ENCODE results near the gene P2RY13.

Gene P2RY13

DNA sequence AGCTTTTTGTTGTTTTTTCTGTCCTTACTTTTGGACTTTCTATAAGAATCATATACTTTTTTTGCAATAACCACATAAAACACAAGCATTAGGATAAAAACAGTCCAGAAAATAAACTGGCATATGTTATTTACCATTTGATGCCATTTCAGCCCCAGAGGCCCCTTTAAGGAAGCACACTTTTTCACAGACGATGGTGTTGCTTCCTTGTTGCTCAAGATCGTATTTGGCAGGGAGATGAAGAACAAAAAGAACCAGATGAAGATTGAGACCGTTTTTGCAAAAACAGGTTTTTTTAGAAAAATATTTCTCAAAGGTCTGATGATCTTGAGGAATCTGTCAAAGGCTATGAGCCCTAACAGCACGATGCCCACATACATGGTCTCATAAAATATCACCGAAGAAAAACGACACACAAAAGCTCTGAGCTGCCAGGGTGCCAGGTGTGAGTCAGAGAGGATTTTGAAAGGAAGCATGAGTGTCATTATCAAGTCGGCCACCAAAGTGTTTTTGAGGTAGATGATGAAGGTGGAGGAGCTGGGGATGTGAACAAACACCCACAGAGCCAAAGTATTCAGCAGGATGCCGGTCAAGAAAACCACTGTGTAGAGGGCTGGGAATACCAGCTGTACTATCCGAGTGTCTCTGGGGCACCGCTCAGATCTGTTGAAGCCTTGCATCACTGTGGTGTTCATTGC lies 902 bp downstream of the P2RY13 start:
- no peak overlapping the region for H3K4me3 ChIP-seq (ENCODE audit: low read length, poor library complexity, severe bottlenecking)

DNA sequence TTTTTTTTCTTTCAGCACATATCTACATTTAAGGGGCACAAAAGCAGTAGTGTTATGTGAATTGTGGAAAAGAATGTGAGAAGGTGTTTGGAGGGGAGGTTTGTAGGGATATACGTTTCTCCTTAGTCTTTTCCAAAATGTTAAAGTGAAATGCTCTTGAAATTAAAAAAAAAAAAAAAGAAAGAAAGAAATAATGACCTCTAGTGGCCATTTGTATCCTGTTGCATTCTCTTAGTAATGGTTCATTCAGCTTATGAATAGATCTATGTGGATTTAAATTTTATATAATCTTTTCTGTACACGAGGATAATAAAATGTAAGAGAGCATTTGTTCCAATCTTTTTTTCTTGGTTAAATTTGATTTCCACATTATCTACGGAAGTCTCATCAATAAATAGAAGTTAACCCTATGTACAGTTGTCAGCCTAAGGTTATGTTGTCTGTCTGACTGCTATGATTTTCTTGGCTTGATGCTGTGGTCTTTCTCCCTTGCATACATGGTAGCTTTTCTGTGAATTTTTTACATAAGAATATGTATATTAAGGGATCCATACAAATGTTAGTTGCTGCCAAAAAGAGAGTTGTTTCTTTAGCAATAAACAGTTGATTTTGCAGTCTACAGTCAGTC lies 1.7 kb downstream of the P2RY13 start:
- Histone ChIP-seq H3K9me3 (ENCODE audit: insufficient read depth, low read depth, low read length) (no peaks in the 10 kb centered on the region), H3K9ac (ENCODE audit: low read depth, low read length, poor library complexity, severe bottlenecking) (no peak overlapping the region), H2AFZ (ENCODE audit: low read length) (no peak overlapping the region), H3F3A (ENCODE audit: low read depth) (no peaks in the 10 kb centered on the region), H3K36me3 (ENCODE audit: insufficient read depth, low read length) (no peaks in the 10 kb centered on the region; the same call in 1 of the 2 replicates), H3K4me2 (ENCODE audit: low read depth, low read length, poor library complexity, severe bottlenecking) (no peak overlapping the region), H3K9me2 (replicated peaks; ENCODE audit: low read depth, low read length) (no peaks in the 10 kb centered on the region), H3K4me1 (ENCODE audit: insufficient read depth, low read length, poor library complexity, severe bottlenecking) (peaks cover 6% of the 10 kb centered on the region), H3K4me3 (ENCODE audit: low read length, poor library complexity, severe bottlenecking) (no peak overlapping the region), H3K27me3 (ENCODE audit: insufficient read depth, low read length, poor library complexity, severe bottlenecking) (no peaks in the 10 kb centered on the region), H3K79me2 (ENCODE audit: insufficient read depth, low read length) (no peaks in the 10 kb centered on the region), H4K20me1 (ENCODE audit: insufficient read depth, low read length, poor library complexity, severe bottlenecking) (peaks cover 4% of the 10 kb centered on the region)
- TF ChIP-seq EZH2phosphoT487 (IDR thresholded peaks at IDR 0.05; ENCODE audit: borderline replicate concordance): no peak
- TF ChIP-seq, protein P1, sequence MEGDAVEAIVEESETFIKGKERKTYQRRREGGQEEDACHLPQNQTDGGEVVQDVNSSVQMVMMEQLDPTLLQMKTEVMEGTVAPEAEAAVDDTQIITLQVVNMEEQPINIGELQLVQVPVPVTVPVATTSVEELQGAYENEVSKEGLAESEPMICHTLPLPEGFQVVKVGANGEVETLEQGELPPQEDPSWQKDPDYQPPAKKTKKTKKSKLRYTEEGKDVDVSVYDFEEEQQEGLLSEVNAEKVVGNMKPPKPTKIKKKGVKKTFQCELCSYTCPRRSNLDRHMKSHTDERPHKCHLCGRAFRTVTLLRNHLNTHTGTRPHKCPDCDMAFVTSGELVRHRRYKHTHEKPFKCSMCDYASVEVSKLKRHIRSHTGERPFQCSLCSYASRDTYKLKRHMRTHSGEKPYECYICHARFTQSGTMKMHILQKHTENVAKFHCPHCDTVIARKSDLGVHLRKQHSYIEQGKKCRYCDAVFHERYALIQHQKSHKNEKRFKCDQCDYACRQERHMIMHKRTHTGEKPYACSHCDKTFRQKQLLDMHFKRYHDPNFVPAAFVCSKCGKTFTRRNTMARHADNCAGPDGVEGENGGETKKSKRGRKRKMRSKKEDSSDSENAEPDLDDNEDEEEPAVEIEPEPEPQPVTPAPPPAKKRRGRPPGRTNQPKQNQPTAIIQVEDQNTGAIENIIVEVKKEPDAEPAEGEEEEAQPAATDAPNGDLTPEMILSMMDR (conservative IDR thresholded peaks at IDR 0.05; ENCODE audit: low read length): peak; percentile 75

More for the DNA sequence above, 902 bp downstream of the P2RY13 start:
- no peaks in the 10 kb centered on the region for H3K36me3 ChIP-seq (ENCODE audit: insufficient read depth, low read length)
- no peak overlapping the region for H3K4me2 ChIP-seq (ENCODE audit: low read depth, low read length, poor library complexity, severe bottlenecking)
- H3K9me3 ChIP-seq (ENCODE audit: insufficient read depth, low read depth, low read length): no peaks in the 10 kb centered on the region
- H3K4me1 ChIP-seq (ENCODE audit: insufficient read depth, low read length, poor library complexity, severe bottlenecking): peaks cover 13% of the 10 kb centered on the region
- H3K9ac ChIP-seq (ENCODE audit: low read depth, low read length, poor library complexity, severe bottlenecking): no peak overlapping the region
- no peak for TF ChIP-seq EZH2phosphoT487 (IDR thresholded peaks at IDR 0.05; ENCODE audit: borderline replicate concordance)
- TF ChIP-seq, protein P1 (conservative IDR thresholded peaks at IDR 0.05; ENCODE audit: low read length): no peak
- H4K20me1 ChIP-seq (ENCODE audit: insufficient read depth, low read length, poor library complexity, severe bottlenecking): peaks cover 4% of the 10 kb centered on the region
- H3K27me3 ChIP-seq (ENCODE audit: insufficient read depth, low read length, poor library complexity, severe bottlenecking): no peaks in the 10 kb centered on the region
- no peaks in the 10 kb centered on the region for H3F3A ChIP-seq (ENCODE audit: low read depth)
- H3K9me2 ChIP-seq (replicated peaks; ENCODE audit: low read depth, low read length): no peaks in the 10 kb centered on the region
- H2AFZ ChIP-seq (ENCODE audit: low read length): no peak overlapping the region
- no peaks in the 10 kb centered on the region for H3K79me2 ChIP-seq (ENCODE audit: insufficient read depth, low read length)

DNA sequence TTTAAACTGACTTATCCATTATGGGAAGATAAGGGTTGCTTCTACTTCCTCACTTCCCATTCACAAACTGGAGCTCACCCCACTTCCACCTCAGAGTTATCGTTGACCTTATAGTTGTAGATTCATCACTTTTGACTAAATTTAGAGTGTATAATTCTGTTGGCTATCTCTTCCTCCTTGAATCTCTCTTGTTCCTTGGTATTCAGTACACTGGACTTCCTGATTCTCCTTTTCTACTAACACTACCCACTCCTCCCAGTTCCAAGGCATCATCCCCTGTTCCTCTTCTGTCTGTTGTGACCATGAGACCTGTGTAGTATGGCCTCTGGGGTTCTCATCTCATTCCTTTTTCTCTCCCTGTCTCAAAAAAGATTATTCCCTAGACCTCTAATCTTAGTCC lies 6.8 kb downstream of the P2RY13 start:
- no peak overlapping the region for H3K9ac ChIP-seq (ENCODE audit: low read depth, low read length, poor library complexity, severe bottlenecking)
- H3K9me2 ChIP-seq (replicated peaks; ENCODE audit: low read depth, low read length): no peaks in the 10 kb centered on the region
- H3K4me1 ChIP-seq (ENCODE audit: insufficient read depth, low read length, poor library complexity, severe bottlenecking): peaks cover 4% of the 10 kb centered on the region
- no peaks in the 10 kb centered on the region for H3K27me3 ChIP-seq (ENCODE audit: insufficient read depth, low read length, poor library complexity, severe bottlenecking)
- H3K79me2 ChIP-seq (ENCODE audit: insufficient read depth, low read length): no peaks in the 10 kb centered on the region
- TF ChIP-seq EZH2phosphoT487 (IDR thresholded peaks at IDR 0.05; ENCODE audit: borderline replicate concordance): no peak
- TF ChIP-seq, protein P1 (conservative IDR thresholded peaks at IDR 0.05; ENCODE audit: low read length): no peak
- H3F3A ChIP-seq (ENCODE audit: low read depth): no peaks in the 10 kb centered on the region
- no peak overlapping the region for H2AFZ ChIP-seq (ENCODE audit: low read length)
- H3K36me3 ChIP-seq (ENCODE audit: insufficient read depth, low read length): peaks cover 5% of the 10 kb centered on the region; the same call in 1 of the 2 replicates
- peaks cover 4% of the 10 kb centered on the region for H4K20me1 ChIP-seq (ENCODE audit: insufficient read depth, low read length, poor library complexity, severe bottlenecking)
- H3K4me2 ChIP-seq (ENCODE audit: low read depth, low read length, poor library complexity, severe bottlenecking): no peak overlapping the region
- no peak overlapping the region for H3K4me3 ChIP-seq (ENCODE audit: low read length, poor library complexity, severe bottlenecking)
- no peaks in the 10 kb centered on the region for H3K9me3 ChIP-seq (ENCODE audit: insufficient read depth, low read depth, low read length)
